Measurements from ENCODE around the gene NBAS.

- no peak for TF ChIP-seq CTCF (IDR thresholded peaks at IDR 0.05 in 4 of 5, conservative IDR thresholded peaks at IDR 0.05 in 1 of 5)
- TF ChIP-seq POLR2A (IDR thresholded peaks at IDR 0.05): no peak
Measured at GRCh38 chr2:15346624-15347023, 214.5 kb downstream of the NBAS start.
